OCI-LY1 (cell line): ENCODE measurements around the gene TEKT1.

Experiments used
- H2AFZ ChIP-seq: fragments of 200-600 bp; sonication (generic), shearing (Covaris generic); 2 replicates; pipeline ENCODE4 v1.6.0; 2014; ENCODE audit warnings: antibody characterized with exemption, mild to moderate bottlenecking, low read length
- H3F3A ChIP-seq: fragments of 200-600 bp; sonication (generic), shearing (Covaris generic); 2 replicates; pipeline ENCODE4 v1.6.0; 2014; ENCODE audit warnings: mild to moderate bottlenecking, antibody characterized with exemption, low read length, moderate library complexity; ENCODE audit not compliant: insufficient read depth
- H3K27ac ChIP-seq: fragments of 200-600 bp; sonication (generic); 2 replicates; pipeline ENCODE4 v1.5.1; 2014; ENCODE audit warnings: low read length, mixed run types, mild to moderate bottlenecking, low read depth; ENCODE audit not compliant: poor library complexity, severe bottlenecking
- H3K27me3 ChIP-seq: fragments of 200-600 bp; sonication (generic); 2 replicates; pipeline ENCODE4 v1.6.0; 2014; ENCODE audit warnings: antibody characterized with exemption, mild to moderate bottlenecking, low read length, moderate library complexity; ENCODE audit not compliant: insufficient read depth
- H3K36me3 ChIP-seq: fragments of 200-600 bp; sonication (generic); 2 replicates; pipeline ENCODE4 v1.6.1; 2014; ENCODE audit warnings: mild to moderate bottlenecking, antibody characterized with exemption, low read length, moderate library complexity, mixed read lengths; ENCODE audit not compliant: insufficient read depth
- H3K4me1 ChIP-seq: fragments of 200-600 bp; sonication (generic); 2 replicates; pipeline ENCODE4 v1.5.1; 2014; ENCODE audit warnings: mild to moderate bottlenecking, low read length, moderate library complexity; ENCODE audit not compliant: insufficient read depth, severe bottlenecking
- H3K4me2 ChIP-seq: fragments of 200-600 bp; sonication (generic), shearing (Covaris generic); 2 replicates; pipeline ENCODE4 v1.6.1; 2014; ENCODE audit warnings: low read length
- H3K4me3 ChIP-seq: fragments of 200-600 bp; sonication (generic); 2 replicates; pipeline ENCODE4 v1.5.1; 2014; ENCODE audit warnings: low read length, low read depth, mild to moderate bottlenecking, mixed read lengths; ENCODE audit not compliant: poor library complexity, severe bottlenecking
- H3K79me2 ChIP-seq: fragments of 200-600 bp; shearing (Covaris generic); 2 replicates; pipeline ENCODE4 v1.6.1; 2016; ENCODE audit warnings: mixed run types, low read length, mixed read lengths; ENCODE audit not compliant: insufficient read depth
- H3K9ac ChIP-seq: fragments of 200-600 bp; sonication (generic), shearing (Covaris generic); 2 replicates; pipeline ENCODE4 v1.6.1; 2014; ENCODE audit warnings: mild to moderate bottlenecking, low read length, mixed read lengths
- H3K9me2 ChIP-seq: fragments of 200-600 bp; sonication (generic), shearing (Covaris generic); 2 replicates; pipeline ENCODE4 v1.6.1; 2014; ENCODE audit warnings: low read depth, mild to moderate bottlenecking, low read length, mixed read lengths
- H3K9me3 ChIP-seq: fragments of 200-600 bp; shearing (Covaris generic); 2 replicates; pipeline ENCODE4 v1.6.1; 2014; ENCODE audit warnings: low read length, mixed read lengths
- H4K20me1 ChIP-seq: fragments of 200-600 bp; sonication (generic), shearing (Covaris generic); 2 replicates; pipeline ENCODE4 v1.6.0; 2016; ENCODE audit warnings: mild to moderate bottlenecking, low read length; ENCODE audit not compliant: insufficient read depth
- EZH2 ChIP-seq: fragments of 200-600 bp; sonication (generic), shearing (Covaris generic); IDR thresholded peaks from 2 replicates; pipeline ENCODE4 v1.8.0; 2017; ENCODE audit warnings: borderline replicate concordance, mixed run types, mild to moderate bottlenecking, antibody characterized with exemption, low read length, moderate library complexity, mixed read lengths
- TF ChIP-seq, protein P1 (sequence below): fragments of 200-600 bp; sonication (generic), shearing (Covaris generic); IDR thresholded peaks from 2 replicates; pipeline ENCODE4 v1.5.1; 2017; ENCODE audit warnings: mild to moderate bottlenecking, antibody characterized with exemption, low read length, moderate library complexity, mixed read lengths

TEKT1 gene

DNA sequence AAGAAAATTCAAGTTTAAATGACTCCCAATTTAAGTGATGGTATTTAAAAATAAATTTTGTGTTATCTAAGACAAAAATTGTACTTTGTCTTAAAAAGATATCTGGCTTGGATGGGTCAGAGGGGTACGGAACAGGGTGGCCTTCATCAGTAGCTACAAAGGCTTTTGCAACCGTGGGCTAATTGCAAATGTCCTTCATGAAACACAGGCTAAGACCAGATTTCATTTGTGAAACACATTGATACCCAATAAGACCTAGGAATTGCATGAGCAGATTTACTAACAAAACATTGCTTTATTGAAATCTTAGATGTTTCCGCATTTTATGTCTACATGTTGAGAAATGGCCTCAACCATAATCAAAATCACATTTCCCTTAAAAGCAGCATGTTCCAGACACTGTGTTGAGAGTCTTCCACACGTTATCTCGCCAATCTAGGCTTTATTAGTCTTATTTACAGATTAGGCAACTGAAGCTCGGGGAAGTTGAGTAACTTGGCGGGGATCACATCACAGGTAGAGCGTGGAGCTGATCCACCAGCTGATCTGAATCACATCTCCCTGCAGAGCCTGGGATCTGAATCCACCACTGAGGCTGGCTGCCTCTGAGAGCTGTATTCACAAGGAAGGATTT lies 33.7 kb downstream of the TEKT1 start:
- H3K9me3 ChIP-seq: no peaks in the 10 kb centered on the region
- H3K9ac ChIP-seq: no peak overlapping the region
- no peak overlapping the region for H3K27ac ChIP-seq
- no peaks in the 10 kb centered on the region for H3K36me3 ChIP-seq
- no peak overlapping the region for H3K4me2 ChIP-seq
- H3F3A ChIP-seq: no peaks in the 10 kb centered on the region
- H3K4me1 ChIP-seq: no peaks in the 10 kb centered on the region
- H3K79me2 ChIP-seq: no peaks in the 10 kb centered on the region
- no peaks in the 10 kb centered on the region for H3K9me2 ChIP-seq
- H3K4me3 ChIP-seq: no peak overlapping the region
- TF ChIP-seq EZH2: no peak
- TF ChIP-seq, protein P1, sequence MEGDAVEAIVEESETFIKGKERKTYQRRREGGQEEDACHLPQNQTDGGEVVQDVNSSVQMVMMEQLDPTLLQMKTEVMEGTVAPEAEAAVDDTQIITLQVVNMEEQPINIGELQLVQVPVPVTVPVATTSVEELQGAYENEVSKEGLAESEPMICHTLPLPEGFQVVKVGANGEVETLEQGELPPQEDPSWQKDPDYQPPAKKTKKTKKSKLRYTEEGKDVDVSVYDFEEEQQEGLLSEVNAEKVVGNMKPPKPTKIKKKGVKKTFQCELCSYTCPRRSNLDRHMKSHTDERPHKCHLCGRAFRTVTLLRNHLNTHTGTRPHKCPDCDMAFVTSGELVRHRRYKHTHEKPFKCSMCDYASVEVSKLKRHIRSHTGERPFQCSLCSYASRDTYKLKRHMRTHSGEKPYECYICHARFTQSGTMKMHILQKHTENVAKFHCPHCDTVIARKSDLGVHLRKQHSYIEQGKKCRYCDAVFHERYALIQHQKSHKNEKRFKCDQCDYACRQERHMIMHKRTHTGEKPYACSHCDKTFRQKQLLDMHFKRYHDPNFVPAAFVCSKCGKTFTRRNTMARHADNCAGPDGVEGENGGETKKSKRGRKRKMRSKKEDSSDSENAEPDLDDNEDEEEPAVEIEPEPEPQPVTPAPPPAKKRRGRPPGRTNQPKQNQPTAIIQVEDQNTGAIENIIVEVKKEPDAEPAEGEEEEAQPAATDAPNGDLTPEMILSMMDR: no peak
- H3K27me3 ChIP-seq: no peaks in the 10 kb centered on the region; the same call in 1 of the 2 replicates
- H2AFZ ChIP-seq: no peak overlapping the region
- H4K20me1 ChIP-seq: no peaks in the 10 kb centered on the region

DNA sequence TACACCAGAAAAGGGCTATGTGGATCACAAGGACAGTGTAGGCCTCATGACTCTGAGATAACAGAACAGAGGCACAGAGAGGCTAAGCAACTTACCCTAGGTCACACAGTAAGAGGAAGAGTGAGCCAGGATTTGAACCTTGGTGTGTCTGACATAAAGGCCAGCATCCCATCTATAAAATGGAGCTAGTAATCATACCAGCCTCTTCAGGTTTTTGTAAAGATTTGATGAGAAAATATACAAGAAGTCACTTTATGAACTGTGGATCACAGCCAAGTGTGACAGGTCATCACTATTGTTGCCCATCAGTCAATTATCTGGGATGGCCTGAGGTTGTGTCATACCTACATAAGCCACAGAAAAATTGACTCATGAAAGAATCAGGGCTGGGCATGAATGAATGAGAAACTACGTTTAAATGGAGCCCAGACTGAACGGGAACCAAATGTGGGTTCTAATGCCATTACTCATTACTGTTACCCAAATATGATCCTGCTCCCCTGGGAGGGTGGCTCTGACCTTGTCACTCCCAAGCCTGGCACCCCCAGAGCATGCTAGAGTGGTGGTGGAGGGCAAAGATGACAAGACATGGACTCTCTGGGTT lies 34.5 kb downstream of the TEKT1 start:
- Histone ChIP-seq H3K9ac (no peak overlapping the region), H3K9me3 (no peaks in the 10 kb centered on the region), H3K36me3 (no peaks in the 10 kb centered on the region), H3K79me2 (no peaks in the 10 kb centered on the region), H3F3A (no peaks in the 10 kb centered on the region), H3K27ac (no peak overlapping the region), H2AFZ (no peak overlapping the region), H3K4me3 (no peak overlapping the region), H3K4me2 (no peak overlapping the region), H3K9me2 (no peaks in the 10 kb centered on the region), H3K4me1 (no peaks in the 10 kb centered on the region), H3K27me3 (no peaks in the 10 kb centered on the region; the same call in 1 of the 2 replicates), H4K20me1 (no peaks in the 10 kb centered on the region)
- TF ChIP-seq EZH2: no peak
- TF ChIP-seq, protein P1: no peak

DNA sequence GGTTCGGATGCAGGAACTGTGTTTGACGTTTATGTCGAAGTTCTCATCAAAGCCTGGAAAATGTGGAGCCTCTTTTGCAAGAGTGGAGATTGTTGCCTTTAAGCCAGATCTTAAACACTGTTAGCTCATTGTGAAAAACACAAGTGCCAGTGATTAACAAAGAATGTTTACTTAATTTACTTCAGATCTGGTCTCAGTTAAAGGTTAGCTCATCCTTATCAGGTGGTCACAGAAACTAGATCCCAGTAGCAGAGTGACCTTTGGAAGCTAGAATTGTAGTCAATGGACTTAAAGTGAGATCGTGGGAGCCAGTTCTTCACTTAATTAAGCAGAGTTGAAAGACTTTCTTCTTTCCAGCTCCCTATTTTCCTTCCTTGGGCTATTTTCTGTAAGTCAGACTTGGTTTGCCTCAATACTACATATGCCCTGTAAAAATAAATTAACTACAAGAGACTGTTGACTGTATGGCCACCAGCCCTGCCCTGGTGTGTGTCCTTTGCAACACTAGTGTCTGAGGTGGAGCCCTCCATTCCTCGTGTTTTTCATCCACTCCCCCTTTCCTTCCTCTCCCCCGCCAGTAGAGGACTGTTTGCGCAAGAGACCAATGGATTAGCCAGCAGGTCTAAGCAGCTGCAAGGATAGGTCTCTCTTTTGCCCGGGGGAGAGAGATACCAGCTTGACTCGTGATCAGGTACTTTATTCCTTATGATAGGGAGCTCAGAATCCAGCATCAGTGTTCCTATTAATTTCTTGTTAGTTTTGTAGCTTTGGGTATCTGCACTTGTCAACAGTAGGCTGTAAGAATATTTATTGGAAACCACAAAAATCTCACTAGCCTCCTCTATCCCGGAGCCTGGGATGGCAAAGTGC lies 35.3 kb downstream of the TEKT1 start:
- no peaks in the 10 kb centered on the region for H3F3A ChIP-seq
- no peak overlapping the region for H2AFZ ChIP-seq
- H3K36me3 ChIP-seq: no peaks in the 10 kb centered on the region
- no peak overlapping the region for H3K4me3 ChIP-seq
- H4K20me1 ChIP-seq: no peaks in the 10 kb centered on the region
- no peaks in the 10 kb centered on the region for H3K4me1 ChIP-seq
- H3K27ac ChIP-seq: no peak overlapping the region
- no peaks in the 10 kb centered on the region for H3K79me2 ChIP-seq
- H3K9me2 ChIP-seq: no peaks in the 10 kb centered on the region
- no peaks in the 10 kb centered on the region; the same call in 1 of the 2 replicates for H3K27me3 ChIP-seq
- H3K4me2 ChIP-seq: no peak overlapping the region
- no peak overlapping the region for H3K9ac ChIP-seq
- TF ChIP-seq, protein P1: no peak
- no peak for TF ChIP-seq EZH2
- no peaks in the 10 kb centered on the region for H3K9me3 ChIP-seq
